ENCODE results near the gene EMP2.

DNA sequence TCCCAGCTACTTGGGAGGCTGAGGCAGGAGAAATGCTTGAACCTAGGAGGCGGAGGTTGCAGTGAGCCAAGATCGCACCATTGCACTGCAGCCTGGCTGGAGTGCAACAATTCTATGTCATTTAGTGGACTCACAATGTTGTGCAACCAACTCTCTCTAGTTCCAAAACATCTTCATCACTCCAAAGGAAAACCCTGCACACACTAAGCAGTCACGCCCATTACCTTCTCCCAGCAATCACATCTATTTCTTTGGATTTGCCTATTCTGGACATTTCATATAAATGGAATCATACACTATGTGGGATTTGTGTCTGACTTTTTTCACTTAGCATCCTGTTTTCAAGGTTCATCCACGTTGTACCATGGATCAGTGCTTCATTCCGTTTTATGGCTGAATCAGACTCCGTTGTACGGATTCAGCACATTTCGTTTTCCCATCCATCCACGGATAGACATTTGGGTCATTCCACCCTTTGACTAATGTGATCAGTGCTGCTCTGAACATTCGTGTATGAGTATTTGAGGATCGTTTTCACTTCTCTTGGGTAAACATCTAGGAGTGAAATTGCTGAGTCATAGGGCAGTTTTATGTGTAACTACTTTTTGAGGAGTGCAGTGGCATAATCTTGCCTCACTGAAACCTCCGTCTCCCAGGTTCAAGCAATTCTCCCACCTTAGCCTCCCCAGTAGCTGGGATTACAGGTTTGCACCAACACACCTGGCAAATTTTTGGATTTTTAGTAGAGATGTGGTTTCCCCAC lies 45.4 kb upstream of the EMP2 start:
- TF ChIP-seq, protein P1, sequence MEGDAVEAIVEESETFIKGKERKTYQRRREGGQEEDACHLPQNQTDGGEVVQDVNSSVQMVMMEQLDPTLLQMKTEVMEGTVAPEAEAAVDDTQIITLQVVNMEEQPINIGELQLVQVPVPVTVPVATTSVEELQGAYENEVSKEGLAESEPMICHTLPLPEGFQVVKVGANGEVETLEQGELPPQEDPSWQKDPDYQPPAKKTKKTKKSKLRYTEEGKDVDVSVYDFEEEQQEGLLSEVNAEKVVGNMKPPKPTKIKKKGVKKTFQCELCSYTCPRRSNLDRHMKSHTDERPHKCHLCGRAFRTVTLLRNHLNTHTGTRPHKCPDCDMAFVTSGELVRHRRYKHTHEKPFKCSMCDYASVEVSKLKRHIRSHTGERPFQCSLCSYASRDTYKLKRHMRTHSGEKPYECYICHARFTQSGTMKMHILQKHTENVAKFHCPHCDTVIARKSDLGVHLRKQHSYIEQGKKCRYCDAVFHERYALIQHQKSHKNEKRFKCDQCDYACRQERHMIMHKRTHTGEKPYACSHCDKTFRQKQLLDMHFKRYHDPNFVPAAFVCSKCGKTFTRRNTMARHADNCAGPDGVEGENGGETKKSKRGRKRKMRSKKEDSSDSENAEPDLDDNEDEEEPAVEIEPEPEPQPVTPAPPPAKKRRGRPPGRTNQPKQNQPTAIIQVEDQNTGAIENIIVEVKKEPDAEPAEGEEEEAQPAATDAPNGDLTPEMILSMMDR (IDR thresholded peaks at IDR 0.05): no peak
- TF ChIP-seq POLR2A (IDR thresholded peaks at IDR 0.05): no peak
